Measurements from ENCODE around the gene MGAT4B.

DNA sequence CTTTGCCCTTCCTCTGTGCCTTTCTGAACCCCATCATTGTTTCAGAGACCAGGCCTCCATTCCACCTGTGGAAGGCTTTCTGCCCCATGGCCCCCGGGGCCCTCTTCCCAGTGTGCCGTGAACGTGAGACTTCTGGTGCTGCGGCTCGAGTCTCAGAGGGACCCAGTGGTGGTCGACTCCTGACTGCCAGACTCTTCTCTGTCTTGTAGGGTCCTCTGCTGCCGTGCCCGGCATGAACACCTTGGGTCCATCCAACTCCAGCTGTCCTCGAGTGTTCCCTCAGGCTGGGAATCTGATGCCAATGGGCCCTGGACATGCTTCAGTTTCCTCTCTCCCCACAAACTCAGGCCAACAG is 33.0 kb downstream of the MGAT4B start:
- TF ChIP-seq, protein P1, sequence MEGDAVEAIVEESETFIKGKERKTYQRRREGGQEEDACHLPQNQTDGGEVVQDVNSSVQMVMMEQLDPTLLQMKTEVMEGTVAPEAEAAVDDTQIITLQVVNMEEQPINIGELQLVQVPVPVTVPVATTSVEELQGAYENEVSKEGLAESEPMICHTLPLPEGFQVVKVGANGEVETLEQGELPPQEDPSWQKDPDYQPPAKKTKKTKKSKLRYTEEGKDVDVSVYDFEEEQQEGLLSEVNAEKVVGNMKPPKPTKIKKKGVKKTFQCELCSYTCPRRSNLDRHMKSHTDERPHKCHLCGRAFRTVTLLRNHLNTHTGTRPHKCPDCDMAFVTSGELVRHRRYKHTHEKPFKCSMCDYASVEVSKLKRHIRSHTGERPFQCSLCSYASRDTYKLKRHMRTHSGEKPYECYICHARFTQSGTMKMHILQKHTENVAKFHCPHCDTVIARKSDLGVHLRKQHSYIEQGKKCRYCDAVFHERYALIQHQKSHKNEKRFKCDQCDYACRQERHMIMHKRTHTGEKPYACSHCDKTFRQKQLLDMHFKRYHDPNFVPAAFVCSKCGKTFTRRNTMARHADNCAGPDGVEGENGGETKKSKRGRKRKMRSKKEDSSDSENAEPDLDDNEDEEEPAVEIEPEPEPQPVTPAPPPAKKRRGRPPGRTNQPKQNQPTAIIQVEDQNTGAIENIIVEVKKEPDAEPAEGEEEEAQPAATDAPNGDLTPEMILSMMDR (IDR thresholded peaks at IDR 0.05), result no peak
- no peak for TF ChIP-seq POLR2A (IDR thresholded peaks at IDR 0.05)
